CD8-positive, alpha-beta memory T cell (primary cell): Measurements from ENCODE around the gene QRICH2. TPM values are rescaled to one million over a fixed set of nuclear protein-coding genes. Genes with fewer than 3 reads are reported as not detected.

Experiments
- CTCF ChIA-PET: fragments of 350-600 bp; sonication (Branson Sonifier 250); formaldehyde crosslinking; loops from one replicate; lab custom pipeline; 2021; ENCODE audit warnings: antibody characterized with exemption; lab: Charles Lee
- POLR2A ChIA-PET: fragments of 350-600 bp; sonication (Branson Sonifier 250); formaldehyde crosslinking; loops from one replicate; lab custom pipeline; 2021; ENCODE audit warnings: antibody characterized with exemption; lab: Charles Lee
- DNase-seq, 5 donors: peaks; one replicate each; pipeline versions ENCODE4 v3.0.0 to v3.0.0-alpha.2; 2020 to 2022; ENCODE audit warnings: mixed read lengths in 1 of 5
- H3K27ac ChIP-seq: one replicate; pipeline ENCODE4 v1.7.0; 2013; ENCODE audit warnings: low read depth, mild to moderate bottlenecking, low read length, moderate library complexity
- H3K27me3 ChIP-seq: 2 replicates; pipeline ENCODE4 v1.7.0; 2013; ENCODE audit warnings: low read length, mild to moderate bottlenecking; ENCODE audit not compliant: insufficient read depth, poor library complexity, severe bottlenecking
- H3K36me3 ChIP-seq: 2 replicates; pipeline ENCODE4 v1.7.0; 2013; ENCODE audit warnings: mild to moderate bottlenecking, low read length, moderate library complexity; ENCODE audit not compliant: insufficient read depth
- H3K4me1 ChIP-seq: 2 replicates; pipeline ENCODE4 v1.7.0; 2013; ENCODE audit warnings: mild to moderate bottlenecking, low read length, moderate library complexity; ENCODE audit not compliant: insufficient read depth
- H3K4me3 ChIP-seq: 2 replicates; pipeline ENCODE4 v1.7.0; 2013; ENCODE audit warnings: mild to moderate bottlenecking, low read length
- H3K9me3 ChIP-seq: 2 replicates; pipeline ENCODE4 v1.7.0; 2013; ENCODE audit warnings: mild to moderate bottlenecking, low read length
- H3K27ac Mint-ChIP-seq, 8 donors: one replicate each; pipeline ENCODE4 v1.8.0; 2020 to 2021; ENCODE audit warnings: mixed read lengths in 8 of 8, mild to moderate bottlenecking in 6 of 8, inconsistent platforms in 3 of 8, moderate library complexity in 3 of 8
- H3K27me3 Mint-ChIP-seq, 2 donors: one replicate each; pipeline ENCODE4 v1.8.0; 2020 to 2021; ENCODE audit warnings: mixed read lengths in 2 of 2, mild to moderate bottlenecking in 1 of 2, moderate library complexity in 1 of 2
- H3K36me3 Mint-ChIP-seq, 3 donors: one replicate each; pipeline ENCODE4 v1.8.0; 2020 to 2021; ENCODE audit warnings: mixed read lengths in 3 of 3, inconsistent platforms in 1 of 3, mild to moderate bottlenecking in 1 of 3
- H3K4me1 Mint-ChIP-seq, 3 donors: one replicate each; pipeline ENCODE4 v1.8.0; 2020 to 2021; ENCODE audit warnings: mixed read lengths in 3 of 3, inconsistent platforms in 1 of 3, mild to moderate bottlenecking in 1 of 3
- H3K4me3 Mint-ChIP-seq, 7 donors: one replicate each; pipeline ENCODE4 v1.8.0; 2020 to 2021; ENCODE audit warnings: mixed read lengths in 7 of 7, mild to moderate bottlenecking in 6 of 7, moderate library complexity in 4 of 7, inconsistent platforms in 2 of 7
- H3K9me3 Mint-ChIP-seq, 5 donors: one replicate each; pipeline ENCODE4 v1.8.0; 2020 to 2022; ENCODE audit warnings: mixed read lengths in 5 of 5, mild to moderate bottlenecking in 3 of 5, moderate library complexity in 2 of 5, inconsistent platforms in 1 of 5
- polyA plus RNA-seq: library from polyadenylated mRNA; unstranded; fragments of 300-500 nt; fragmentation: Illumina TruSeq; gene quantifications from one replicate; pipeline ENCODE4 v1.2.3, GENCODE V29; 2021
- total RNA-seq, 2 experiments: library from RNA; stranded (reverse); gene quantifications; one replicate each; pipeline ENCODE4 v1.2.3, GENCODE V29; 2021

The QRICH2 gene
- total and polyA plus RNA-seq, 3 experiments from 2014 or later, result 0.22 to 2.5 (median 2.4) TPM

- peaks cover 3 to 72% (median 15%) of the 10 kb centered on the region in 3 donors for H3K36me3 Mint-ChIP-seq
Measured at GRCh38 chr17:76326306-76326705, 18.2 kb upstream of the QRICH2 start.

GRCh38 chr17:76318586-76318985 is 10.5 kb upstream of the QRICH2 start:
- Histone ChIP-seq H3K4me3 (no peak overlapping the region), H3K27ac (no peak overlapping the region), H3K4me1 (no peaks in the 10 kb centered on the region), H3K27me3 (no peaks in the 10 kb centered on the region), H3K36me3 (peaks cover 8% of the 10 kb centered on the region), H3K9me3 (no peaks in the 10 kb centered on the region)
- ChIA-PET CTCF (interaction anchor here (0.6 kb wide), 1 partner anchor 644 kb away, joined by 3 read pairs; no protein-coding TSS in a partner anchor), POLR2A (no interaction called here)
- no peak overlapping the region for H3K4me3 Mint-ChIP-seq
- H3K27me3 Mint-ChIP-seq, result no peaks in the 10 kb centered on the region
- H3K4me1 Mint-ChIP-seq, result peaks cover 0 to 9% (median 0%) of the 10 kb centered on the region in 3 donors
- H3K36me3 Mint-ChIP-seq, result peaks cover 0 to 59% (median 12%) of the 10 kb centered on the region in 3 donors
- DNase-seq, result no peak
- H3K27ac Mint-ChIP-seq, result no peak overlapping the region
- H3K9me3 Mint-ChIP-seq, result no peaks in the 10 kb centered on the region

More at GRCh38 chr17:76326306-76326705, 18.2 kb upstream of the QRICH2 start:
- ChIA-PET POLR2A (no interaction called here), CTCF (no interaction called here)
- no peak overlapping the region for H3K4me3 Mint-ChIP-seq
- peak overlapping the region in 3 of 8 donors; percentile 7 to 77 (median 44) for H3K27ac Mint-ChIP-seq
- no peaks in the 10 kb centered on the region for H3K4me1 Mint-ChIP-seq
- H3K27ac ChIP-seq, result no peak overlapping the region
- H3K9me3 ChIP-seq, result no peaks in the 10 kb centered on the region
- no peaks in the 10 kb centered on the region for H3K9me3 Mint-ChIP-seq
- no peak for DNase-seq
- no peaks in the 10 kb centered on the region for H3K27me3 Mint-ChIP-seq
- H3K4me3 ChIP-seq, result no peak overlapping the region
- no peaks in the 10 kb centered on the region for H3K4me1 ChIP-seq
- no peaks in the 10 kb centered on the region for H3K27me3 ChIP-seq
- no peaks in the 10 kb centered on the region for H3K36me3 ChIP-seq

DNA sequence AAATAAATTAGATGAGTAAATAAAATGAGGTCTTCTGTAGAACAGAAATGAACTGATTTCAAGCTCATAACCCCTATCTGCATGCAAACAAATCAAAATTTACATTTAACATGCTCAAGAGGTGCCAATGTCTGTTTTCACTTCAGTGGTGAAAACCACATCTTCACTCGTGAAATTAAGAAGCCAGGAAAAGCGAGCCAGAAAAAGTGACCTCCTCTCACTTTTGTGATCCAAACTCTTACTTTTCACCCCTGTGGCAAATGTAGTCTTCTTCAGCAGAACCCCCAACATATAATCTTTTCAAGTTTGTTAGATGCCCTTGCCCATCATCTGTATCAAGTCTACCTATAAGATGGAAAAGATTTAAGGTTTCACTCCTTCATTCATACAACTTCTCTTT is 9.5 kb upstream of the QRICH2 start:
- H3K27ac ChIP-seq, result no peak overlapping the region
- H3K27me3 ChIP-seq, result no peaks in the 10 kb centered on the region
- Mint-ChIP-seq H3K4me3 (no peak overlapping the region), H3K27ac (peak overlapping the region in 1 of 8 donors; percentile 10), H3K4me1 (peaks cover 0 to 9% (median 0%) of the 10 kb centered on the region in 3 donors), H3K36me3 (peaks cover 0 to 62% (median 13%) of the 10 kb centered on the region in 3 donors), H3K27me3 (no peaks in the 10 kb centered on the region), H3K9me3 (no peaks in the 10 kb centered on the region)
- DNase-seq, result no peak
- ChIA-PET CTCF (interaction anchor here (0.6 to 1.3 kb wide), 2 partner anchors 80 to 944 kb away, joined by 4 to 6 read pairs; no protein-coding TSS in a partner anchor), POLR2A (no interaction called here)
- H3K36me3 ChIP-seq, result peaks cover 18% of the 10 kb centered on the region
- no peak overlapping the region for H3K4me3 ChIP-seq
- H3K4me1 ChIP-seq, result no peaks in the 10 kb centered on the region
- no peaks in the 10 kb centered on the region for H3K9me3 ChIP-seq

DNA sequence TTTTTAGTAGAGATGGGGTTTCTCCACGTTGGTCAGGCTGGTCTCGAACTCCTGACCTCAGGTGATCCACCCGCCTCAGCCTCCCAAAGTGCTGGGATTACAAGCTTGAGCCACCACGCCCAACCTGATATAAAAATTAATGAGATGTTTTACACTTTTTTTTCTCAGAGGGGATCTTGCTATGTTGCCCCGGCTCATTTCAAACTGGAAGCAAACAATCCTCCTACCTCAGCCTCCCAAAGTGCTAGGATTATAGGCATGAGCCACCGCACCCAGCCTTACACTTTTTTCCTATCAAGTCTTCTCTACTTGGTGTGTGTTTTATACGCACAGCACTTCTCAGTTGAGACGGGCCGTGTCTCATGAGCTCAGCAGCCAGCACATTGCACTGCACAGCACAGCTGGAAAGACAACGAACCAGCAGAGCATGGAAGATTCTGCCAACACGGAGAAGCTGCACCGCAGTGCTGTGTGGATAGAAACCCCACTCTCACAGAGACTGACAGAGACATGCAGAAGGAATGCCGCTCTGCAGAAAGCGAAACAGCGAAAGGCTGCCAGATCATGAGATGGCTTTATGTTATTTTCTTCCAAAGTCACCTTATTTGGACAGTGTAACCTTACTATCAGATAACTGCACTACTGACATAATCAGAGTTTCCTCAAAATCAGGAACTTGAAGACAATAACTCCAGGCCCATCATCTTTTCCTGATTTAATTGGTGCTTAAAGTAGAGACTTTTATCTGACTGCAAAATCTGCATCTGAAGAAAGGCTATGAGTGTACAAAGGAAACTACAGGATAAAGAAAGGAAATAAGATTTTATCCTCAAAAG is 6.5 kb upstream of the QRICH2 start:
- H3K4me3 ChIP-seq, result no peak overlapping the region
- ChIA-PET CTCF (interaction anchor here (0.7 to 2.0 kb wide), 2 partner anchors 12 to 71 kb away, joined by 3 to 7 read pairs; partner anchors contain the start of gene SPHK1), POLR2A (interaction anchor here (0.5 to 0.8 kb wide), 2 partner anchors 251 to 625 kb away, joined by 4 to 8 read pairs; no protein-coding TSS in a partner anchor)
- no peak overlapping the region for H3K27ac ChIP-seq
- H3K4me3 Mint-ChIP-seq, result no peak overlapping the region
- peaks cover 0 to 63% (median 20%) of the 10 kb centered on the region in 3 donors for H3K36me3 Mint-ChIP-seq
- peaks cover 18% of the 10 kb centered on the region for H3K36me3 ChIP-seq
- no peaks in the 10 kb centered on the region for H3K9me3 Mint-ChIP-seq
- no peaks in the 10 kb centered on the region for H3K27me3 ChIP-seq
- no peaks in the 10 kb centered on the region for H3K27me3 Mint-ChIP-seq
- H3K9me3 ChIP-seq, result no peaks in the 10 kb centered on the region
- no peak for DNase-seq
- H3K27ac Mint-ChIP-seq, result peak overlapping the region in 4 of 8 donors; percentile 21 to 63 (median 30)
- no peaks in the 10 kb centered on the region for H3K4me1 ChIP-seq
- peaks cover 0 to 9% (median 0%) of the 10 kb centered on the region in 3 donors for H3K4me1 Mint-ChIP-seq

- ChIA-PET POLR2A (interaction anchor here (0.6 kb wide), 1 partner anchor 122 kb away, joined by 4 read pairs; no protein-coding TSS in a partner anchor), CTCF (interaction anchor here (0.6 kb wide), 1 partner anchor 13 kb away, joined by 3 read pairs; no protein-coding TSS in a partner anchor)
- DNase-seq, result no peak
- no peaks in the 10 kb centered on the region for H3K9me3 ChIP-seq
- peaks cover 0 to 9% (median 0%) of the 10 kb centered on the region in 3 donors for H3K4me1 Mint-ChIP-seq
- H3K36me3 ChIP-seq, result peaks cover 18% of the 10 kb centered on the region
- no peaks in the 10 kb centered on the region for H3K27me3 Mint-ChIP-seq
- no peak overlapping the region for H3K27ac ChIP-seq
- no peaks in the 10 kb centered on the region for H3K9me3 Mint-ChIP-seq
- H3K27ac Mint-ChIP-seq, result peak overlapping the region in 1 of 8 donors; percentile 56
- no peaks in the 10 kb centered on the region for H3K4me1 ChIP-seq
- no peaks in the 10 kb centered on the region for H3K27me3 ChIP-seq
- H3K4me3 ChIP-seq, result no peak overlapping the region
- H3K4me3 Mint-ChIP-seq, result no peak overlapping the region
- H3K36me3 Mint-ChIP-seq, result peaks cover 0 to 62% (median 23%) of the 10 kb centered on the region in 3 donors
Measured at GRCh38 chr17:76312735-76313134, 4.7 kb upstream of the QRICH2 start.

DNA sequence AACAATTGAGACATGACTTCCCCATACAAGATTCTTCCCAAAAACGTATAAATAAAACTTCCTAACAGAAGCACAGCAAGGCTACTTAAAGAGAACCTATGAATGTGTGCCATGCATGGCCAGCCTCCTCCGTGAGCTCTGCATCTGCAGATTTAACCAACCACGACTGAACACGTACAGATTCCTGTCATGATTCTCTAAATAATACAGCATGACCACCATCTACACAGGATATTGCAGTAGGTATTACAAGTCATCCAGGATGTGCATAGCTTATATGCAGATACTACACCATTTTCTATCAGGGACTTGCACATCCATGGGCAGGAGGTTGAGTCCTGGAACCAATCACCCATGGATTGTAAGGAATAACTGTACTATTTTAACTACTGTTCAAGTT is 1.4 kb upstream of the QRICH2 start:
- POLR2A ChIA-PET, result no interaction called here
- no peaks in the 10 kb centered on the region for H3K27me3 ChIP-seq
- no peak overlapping the region for H3K4me3 Mint-ChIP-seq
- no peaks in the 10 kb centered on the region for H3K27me3 Mint-ChIP-seq
- H3K27ac Mint-ChIP-seq, result peak overlapping the region in 1 of 8 donors; percentile 32
- CTCF ChIA-PET, result interaction anchor here (15.1 kb wide), 1 partner anchor 90 kb away, joined by 175 read pairs; no protein-coding TSS in a partner anchor
- no peak overlapping the region for H3K27ac ChIP-seq
- H3K9me3 Mint-ChIP-seq, result no peaks in the 10 kb centered on the region
- H3K9me3 ChIP-seq, result no peaks in the 10 kb centered on the region
- no peak for DNase-seq
- peaks cover 0 to 41% (median 15%) of the 10 kb centered on the region in 3 donors for H3K36me3 Mint-ChIP-seq
- H3K36me3 ChIP-seq, result peaks cover 13% of the 10 kb centered on the region
- no peak overlapping the region for H3K4me3 ChIP-seq
- H3K4me1 Mint-ChIP-seq, result no peaks in the 10 kb centered on the region
- no peaks in the 10 kb centered on the region for H3K4me1 ChIP-seq

- H3K4me1 Mint-ChIP-seq, result peaks cover 0 to 4% (median 2%) of the 10 kb centered on the region in 3 donors
- Histone ChIP-seq H3K27me3 (no peaks in the 10 kb centered on the region), H3K36me3 (no peaks in the 10 kb centered on the region), H3K4me1 (no peaks in the 10 kb centered on the region), H3K27ac (no peak overlapping the region), H3K4me3 (no peak overlapping the region), H3K9me3 (no peaks in the 10 kb centered on the region)
- no peaks in the 10 kb centered on the region for H3K9me3 Mint-ChIP-seq
- POLR2A ChIA-PET, result no interaction called here
- DNase-seq, result no peak
- CTCF ChIA-PET, result interaction anchor here (1.6 to 15.1 kb wide), 2 partner anchors 78 to 92 kb away, joined by 4 to 175 read pairs; no protein-coding TSS in a partner anchor
- H3K27ac Mint-ChIP-seq, result no peak overlapping the region
- H3K4me3 Mint-ChIP-seq, result no peak overlapping the region
- H3K36me3 Mint-ChIP-seq, result peaks cover 0 to 25% (median 9%) of the 10 kb centered on the region in 3 donors
- H3K27me3 Mint-ChIP-seq, result peaks cover 0 to 1% of the 10 kb centered on the region in 2 donors
Measured at GRCh38 chr17:76307299-76307965, 644 bp downstream of the QRICH2 start.
